ENCODE data around the gene EHMT1. TPM values are rescaled to one million over a fixed set of nuclear protein-coding genes. Genes with fewer than 3 reads are reported as not detected.

The EHMT1 gene
- total RNA-seq, 1 donor from 2014 or later: 163 TPM

- Mint-ChIP-seq H3K27me3 (ENCODE audit: low read depth) (no peaks in the 10 kb centered on the region), H3K27ac (ENCODE audit: unreplicated experiment) (no peak overlapping the region), H3K9me3 (no peaks in the 10 kb centered on the region), H3K4me1 (peaks cover 74% of the 10 kb centered on the region), H3K36me3 (ENCODE audit: low read depth) (peaks cover 18% of the 10 kb centered on the region), H3K4me3 (no peak overlapping the region)
- no peak for DNase-seq (ENCODE audit: low read depth, low spot score)
- TF ChIP-seq CTCF (conservative IDR thresholded peaks at IDR 0.05): no peak
Observed at GRCh38 chr9:137668203-137668602, 49.4 kb downstream of the EHMT1 start.

- Mint-ChIP-seq H3K36me3 (ENCODE audit: low read depth) (peaks cover 18% of the 10 kb centered on the region), H3K9me3 (no peaks in the 10 kb centered on the region), H3K27ac (ENCODE audit: unreplicated experiment) (no peak overlapping the region), H3K4me1 (peaks cover 81% of the 10 kb centered on the region), H3K27me3 (ENCODE audit: low read depth) (no peaks in the 10 kb centered on the region), H3K4me3 (no peak overlapping the region)
- no peak for DNase-seq (ENCODE audit: low read depth, low spot score)
- TF ChIP-seq CTCF (conservative IDR thresholded peaks at IDR 0.05): no peak
Observed at GRCh38 chr9:137669261-137669672, 50.5 kb downstream of the EHMT1 start.

- Mint-ChIP-seq H3K9me3 (no peaks in the 10 kb centered on the region), H3K27ac (ENCODE audit: unreplicated experiment) (peak overlapping the region; percentile 44), H3K4me3 (peak overlapping the region; percentile 33), H3K4me1 (peaks cover 82% of the 10 kb centered on the region), H3K27me3 (ENCODE audit: low read depth) (no peaks in the 10 kb centered on the region), H3K36me3 (ENCODE audit: low read depth) (peaks cover 21% of the 10 kb centered on the region)
- peak; percentile 32 for DNase-seq (ENCODE audit: low read depth, low spot score)
- TF ChIP-seq CTCF (conservative IDR thresholded peaks at IDR 0.05): no peak
Observed at GRCh38 chr9:137670391-137671195, 51.8 kb downstream of the EHMT1 start.

- no peak for TF ChIP-seq CTCF (conservative IDR thresholded peaks at IDR 0.05)
- DNase-seq (ENCODE audit: low read depth, low spot score): no peak
- H3K9me3 Mint-ChIP-seq: no peaks in the 10 kb centered on the region
- H3K4me1 Mint-ChIP-seq: peaks cover 76% of the 10 kb centered on the region
- no peaks in the 10 kb centered on the region for H3K27me3 Mint-ChIP-seq (ENCODE audit: low read depth)
- no peak overlapping the region for H3K27ac Mint-ChIP-seq (ENCODE audit: unreplicated experiment)
- H3K36me3 Mint-ChIP-seq (ENCODE audit: low read depth): peaks cover 21% of the 10 kb centered on the region
- no peak overlapping the region for H3K4me3 Mint-ChIP-seq
Observed at GRCh38 chr9:137671196-137671538, 52.4 kb downstream of the EHMT1 start.

- H3K27me3 Mint-ChIP-seq (ENCODE audit: low read depth): no peaks in the 10 kb centered on the region
- no peak overlapping the region for H3K27ac Mint-ChIP-seq (ENCODE audit: unreplicated experiment)
- H3K36me3 Mint-ChIP-seq (ENCODE audit: low read depth): peaks cover 21% of the 10 kb centered on the region
- H3K4me1 Mint-ChIP-seq: peaks cover 70% of the 10 kb centered on the region
- no peak for TF ChIP-seq CTCF (conservative IDR thresholded peaks at IDR 0.05)
- no peak for DNase-seq (ENCODE audit: low read depth, low spot score)
- H3K9me3 Mint-ChIP-seq: no peaks in the 10 kb centered on the region
- no peak overlapping the region for H3K4me3 Mint-ChIP-seq
Observed at GRCh38 chr9:137671721-137672120, 52.9 kb downstream of the EHMT1 start.

All from neural crest cell (in vitro differentiated cells).